ENCODE measurements around the gene RSPO4. TPM values are rescaled to one million over a fixed set of nuclear protein-coding genes. Genes with fewer than 3 reads are reported as not detected.

RSPO4 gene
- total and polyA plus RNA-seq, 2 of the 8 experiments (the other 6 are each of a cell fraction or from before 2014, with no cell fraction given) = 3.4 to 6.4 TPM

- ChIA-PET POLR2A (ENCODE audit: partially characterized antibody) (no interaction called here), CTCF (ENCODE audit: partially characterized antibody) (no interaction called here)
- H2AFZ ChIP-seq (ENCODE audit: low read length) = no peak overlapping the region
- no peak overlapping the region for H3K4me2 ChIP-seq (ENCODE audit: insufficient read depth in 1 of 2, low read depth in 2 of 2, low read length in 2 of 2)
- no peak overlapping the region for H2AK5ac ChIP-seq (ENCODE audit: low read depth, low read length)
- no peaks in the 10 kb centered on the region for H3K23me2 ChIP-seq (ENCODE audit: low read depth, low read length)
- no peaks in the 10 kb centered on the region for H3K79me2 ChIP-seq (ENCODE audit: control insufficient read depth in 1 of 2, insufficient read depth in 2 of 2, low read length in 2 of 2)
- no peak for DNase-seq (ENCODE audit: low read depth in 1 of 2, low spot score in 2 of 2)
- no peaks in the 10 kb centered on the region for H3K27me3 ChIP-seq (replicated peaks in 1 of 4; ENCODE audit: control insufficient read depth in 3 of 4, extremely low read depth in 1 of 4, insufficient read depth in 3 of 4, low read length in 3 of 4)
- H3K14ac ChIP-seq (ENCODE audit: insufficient read length) = no peak overlapping the region
- no peak for FAIRE-seq
- H3K4me3 ChIP-seq (ENCODE audit: extremely low read depth in 1 of 4, insufficient read depth in 2 of 4, low read depth in 3 of 4, low read length in 4 of 4) = no peak overlapping the region
- H3K56ac ChIP-seq (replicated peaks; ENCODE audit: insufficient read length, low read depth, low read length) = no peak overlapping the region
- no peak overlapping the region for H4K91ac ChIP-seq (replicated peaks; ENCODE audit: insufficient read length, low read length)
- no peak overlapping the region for H3K27ac ChIP-seq (ENCODE audit: low read depth, low read length)
- TF ChIP-seq TEAD4 (IDR thresholded peaks at IDR 0.05; ENCODE audit: low read depth, low read length) (no peak), HDAC2 (IDR thresholded peaks at IDR 0.05; ENCODE audit: borderline replicate concordance in 1 of 2, low read depth in 2 of 2, low read length in 2 of 2) (no peak), POLR2A (IDR thresholded peaks at IDR 0.05; ENCODE audit: control extremely low read depth in 1 of 2, low read depth in 2 of 2, low read length in 2 of 2) (no peak), PHF8 (conservative IDR thresholded peaks at IDR 0.05; ENCODE audit: low read depth, low read length) (no peak), TAF1 (IDR thresholded peaks at IDR 0.05; ENCODE audit: low read depth, low read length) (no peak)
- H2BK120ac ChIP-seq (replicated peaks; ENCODE audit: low read depth, low read length) = no peak overlapping the region
- no peak overlapping the region for H2BK15ac ChIP-seq (ENCODE audit: low read length)
- H3K4ac ChIP-seq (replicated peaks; ENCODE audit: insufficient read length, low read depth, low read length) = no peak overlapping the region
- no peak overlapping the region for H3K9ac ChIP-seq (replicated peaks in 1 of 4; ENCODE audit: extremely low read depth in 1 of 4, low read depth in 3 of 4, low read length in 3 of 4)
- H3K79me1 ChIP-seq (ENCODE audit: low read depth, low read length) = no peaks in the 10 kb centered on the region
- H3K23ac ChIP-seq (ENCODE audit: insufficient read length) = no peak overlapping the region
- H4K8ac ChIP-seq (ENCODE audit: extremely low read depth, insufficient read depth, low read length) = no peak overlapping the region
- no peak overlapping the region for H2BK20ac ChIP-seq (ENCODE audit: low read length)
- H4K20me1 ChIP-seq (replicated peaks in 1 of 2; ENCODE audit: control insufficient read depth in 1 of 2, insufficient read depth in 2 of 2, low read length in 2 of 2) = no peaks in the 10 kb centered on the region
- no peaks in the 10 kb centered on the region for H3K4me1 ChIP-seq (replicated peaks in 1 of 4; ENCODE audit: control insufficient read depth in 3 of 4, insufficient read depth in 4 of 4, low read length in 3 of 4)
- H3K36me3 ChIP-seq (ENCODE audit: control insufficient read depth in 2 of 4, insufficient read depth in 4 of 4, low read length in 3 of 4) = no peaks in the 10 kb centered on the region
- H2BK12ac ChIP-seq (ENCODE audit: low read depth, low read length) = no peak overlapping the region
- H3K9me3 ChIP-seq (ENCODE audit: insufficient read depth in 2 of 2, low read depth in 1 of 2, low read length in 1 of 2) = no peaks in the 10 kb centered on the region; a peak in 2 of 4 replicates
- H2BK5ac ChIP-seq (ENCODE audit: low read depth, low read length) = no peak overlapping the region
- H3K18ac ChIP-seq (ENCODE audit: extremely low read depth, low read length) = no peak overlapping the region
- no peak overlapping the region for H4K5ac ChIP-seq (ENCODE audit: insufficient read length, low read depth, low read length)
Observed at GRCh38 chr20:924639-925038, 77.5 kb downstream of the RSPO4 start.

Data from H1 (cell line).